Measurements from ENCODE around the gene TRIM31. TPM values are rescaled to one million over a fixed set of nuclear protein-coding genes. Genes with fewer than 3 reads are reported as not detected.

The TRIM31 gene
- total RNA-seq, 1 donor from 2014 or later: not detected

DNA sequence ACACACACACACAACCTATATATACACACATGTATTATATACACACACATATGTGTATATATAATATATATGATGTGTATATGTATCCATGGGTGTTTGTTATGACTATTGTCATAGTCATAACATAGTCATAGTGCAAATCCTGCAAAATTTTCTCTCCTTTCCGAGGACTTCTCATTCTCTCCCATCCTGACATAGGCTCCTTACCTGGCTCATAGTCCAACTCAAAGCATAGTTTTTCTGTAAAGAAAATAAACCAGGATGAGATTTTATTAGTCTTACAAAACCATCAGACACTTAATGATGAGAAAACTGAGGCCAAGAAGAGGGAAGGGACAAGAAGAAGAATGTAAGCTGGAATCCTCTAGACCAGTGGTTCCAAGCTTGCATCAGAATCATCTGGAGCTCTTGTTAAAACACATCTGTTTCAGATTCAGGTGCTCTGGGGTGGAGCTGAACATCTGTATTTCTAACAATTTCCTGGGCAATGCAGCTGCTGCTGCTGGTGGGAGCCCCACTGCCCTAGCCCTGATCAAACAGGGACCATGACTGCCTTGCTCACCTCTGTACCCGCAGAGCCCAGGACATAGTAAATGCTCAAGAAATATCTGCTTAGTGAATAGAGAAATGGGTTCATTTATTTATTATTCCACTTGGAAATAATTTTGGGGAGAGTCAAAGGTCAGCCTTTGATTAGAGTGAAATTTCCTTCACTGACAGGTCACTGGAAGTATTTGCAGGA, 42.8 kb upstream of the TRIM31 start:
- DNase-seq (ENCODE audit: low spot score in 2 of 2): no peak
- H3K9me3 ChIP-seq: no peaks in the 10 kb centered on the region
- H3K27me3 ChIP-seq: no peaks in the 10 kb centered on the region
- no peak for TF ChIP-seq CTCF (IDR thresholded peaks at IDR 0.05)
- no peaks in the 10 kb centered on the region for H3K36me3 ChIP-seq
- H3K4me1 ChIP-seq: peaks cover 0 to 3% of the 10 kb centered on the region in 2 donors
- H3K27ac ChIP-seq: no peak overlapping the region
- no peak overlapping the region for H3K4me3 ChIP-seq
- intact Hi-C loops (cut with DNase I): no loop called here

GRCh38 chr6:30154709-30155519, 42.0 kb upstream of the TRIM31 start:
- Histone ChIP-seq H3K4me3 (no peak overlapping the region), H3K4me1 (peaks cover 0 to 3% of the 10 kb centered on the region in 2 donors), H3K27me3 (no peaks in the 10 kb centered on the region), H3K27ac (no peak overlapping the region), H3K36me3 (no peaks in the 10 kb centered on the region), H3K9me3 (no peaks in the 10 kb centered on the region)
- no peak for TF ChIP-seq CTCF (IDR thresholded peaks at IDR 0.05)
- no peak for DNase-seq (ENCODE audit: low spot score in 2 of 2)
- intact Hi-C loops (cut with DNase I): no loop called here

DNA sequence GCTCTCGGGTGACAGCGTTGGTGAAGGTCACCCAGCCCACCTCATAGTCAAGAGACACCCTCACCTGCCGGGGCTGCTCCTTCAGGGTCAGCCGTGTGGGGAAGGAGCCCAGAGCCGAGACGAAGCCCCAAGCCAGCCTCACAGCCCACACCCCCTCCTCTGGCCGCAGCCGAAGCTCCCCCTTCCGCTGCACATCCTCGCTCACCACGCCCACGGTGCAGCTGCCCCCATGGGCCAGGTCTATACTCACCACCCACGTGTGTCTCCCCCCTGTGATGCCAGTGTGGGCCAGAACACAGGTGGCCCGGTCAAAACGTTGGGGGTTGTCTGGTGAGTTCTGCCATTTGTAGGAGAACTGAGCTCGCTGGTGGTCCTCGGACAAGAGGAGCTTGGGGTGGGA, 41.2 kb upstream of the TRIM31 start:
- no peaks in the 10 kb centered on the region for H3K9me3 ChIP-seq
- H3K27ac ChIP-seq: no peak overlapping the region
- DNase-seq (ENCODE audit: low spot score in 2 of 2): no peak
- peaks cover 0 to 3% of the 10 kb centered on the region in 2 donors for H3K4me1 ChIP-seq
- H3K36me3 ChIP-seq: no peaks in the 10 kb centered on the region
- intact Hi-C loops (cut with DNase I): no loop called here
- no peak for TF ChIP-seq CTCF (IDR thresholded peaks at IDR 0.05)
- no peak overlapping the region for H3K4me3 ChIP-seq
- H3K27me3 ChIP-seq: no peaks in the 10 kb centered on the region

DNA sequence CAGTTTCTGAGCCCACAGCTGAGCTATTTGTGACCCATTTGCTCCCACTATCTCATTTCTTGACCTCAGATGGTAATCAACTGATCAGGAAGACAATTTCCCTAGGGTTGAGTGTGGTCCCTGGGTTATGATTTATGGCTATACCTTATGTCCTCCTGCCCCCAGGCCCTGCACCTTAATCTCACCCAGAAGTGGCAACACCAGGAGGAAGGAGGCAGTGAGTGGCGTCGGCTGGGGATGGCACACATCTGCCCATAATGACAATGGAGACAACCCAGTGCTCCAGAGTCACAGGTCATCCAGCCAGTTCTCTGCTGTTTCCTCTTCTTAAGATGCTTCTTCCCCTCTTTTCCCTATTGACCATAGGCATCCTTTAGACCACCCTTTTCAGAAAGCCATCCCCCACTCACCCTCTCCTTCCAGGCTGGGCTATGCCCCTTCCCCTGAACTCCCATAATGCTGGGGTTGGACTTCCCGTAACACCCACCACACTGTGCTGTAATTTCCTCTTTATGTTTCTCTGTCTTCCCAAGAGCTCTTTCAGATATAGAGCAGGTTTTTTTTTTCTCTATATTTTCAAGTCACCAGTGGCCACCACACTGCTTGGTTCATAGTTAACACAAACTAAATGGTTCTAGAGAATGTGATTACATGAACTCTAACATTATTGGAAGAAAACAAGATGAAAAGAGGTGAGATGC, 40.2 kb upstream of the TRIM31 start:
- no peaks in the 10 kb centered on the region for H3K36me3 ChIP-seq
- intact Hi-C loops (cut with DNase I): no loop called here
- TF ChIP-seq CTCF (IDR thresholded peaks at IDR 0.05): no peak
- H3K27me3 ChIP-seq: no peaks in the 10 kb centered on the region
- H3K9me3 ChIP-seq: no peaks in the 10 kb centered on the region
- no peak overlapping the region for H3K4me3 ChIP-seq
- DNase-seq (ENCODE audit: low spot score in 2 of 2): no peak
- H3K4me1 ChIP-seq: peaks cover 0 to 3% of the 10 kb centered on the region in 2 donors
- no peak overlapping the region for H3K27ac ChIP-seq

DNA sequence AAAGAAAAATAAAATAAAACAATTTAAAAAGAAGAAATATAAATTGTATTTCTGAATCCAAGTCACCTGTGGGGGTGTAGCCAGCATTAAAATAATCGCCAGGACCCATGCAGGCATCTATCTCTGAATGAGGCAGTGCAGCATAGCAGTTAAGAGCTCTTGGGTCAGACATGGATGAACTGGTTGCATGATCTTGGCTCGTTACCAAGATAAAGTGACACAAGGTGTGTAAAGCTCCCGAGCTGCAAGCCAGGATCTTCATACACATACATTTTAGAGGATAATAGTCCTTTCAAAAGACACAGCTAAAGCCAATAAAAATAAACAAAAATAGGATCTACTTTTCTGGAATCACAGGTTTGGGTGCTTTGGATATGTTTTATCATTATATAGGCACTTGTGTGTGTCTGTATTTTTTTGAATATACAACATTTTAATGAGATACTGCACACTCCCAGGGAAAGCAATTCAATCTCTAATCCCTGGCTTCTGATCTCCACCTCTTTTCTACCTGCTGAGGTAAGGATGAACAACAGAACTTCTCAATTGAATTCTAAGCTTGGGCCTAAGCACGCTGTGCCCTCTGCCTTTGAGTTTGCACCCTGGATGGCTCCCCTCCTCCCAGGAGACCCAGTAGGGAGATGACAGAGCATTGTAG, 39.3 kb upstream of the TRIM31 start:
- DNase-seq (ENCODE audit: low spot score in 2 of 2): no peak
- Histone ChIP-seq H3K36me3 (no peaks in the 10 kb centered on the region), H3K4me3 (no peak overlapping the region), H3K9me3 (no peaks in the 10 kb centered on the region), H3K27ac (no peak overlapping the region), H3K27me3 (no peaks in the 10 kb centered on the region), H3K4me1 (peaks cover 0 to 3% of the 10 kb centered on the region in 2 donors)
- intact Hi-C loops (cut with DNase I): no loop called here
- no peak for TF ChIP-seq CTCF (IDR thresholded peaks at IDR 0.05)

Data from ascending aorta (tissue), 2 donors.